H4 (cell line): ENCODE data around the gene KRTAP10-6. TPM values are rescaled to one million over a fixed set of nuclear protein-coding genes. Genes with fewer than 3 reads are reported as not detected.
"Not testable (repeated sequence)": the region's sequence is repeated elsewhere in the genome, so short reads cannot be mapped to it uniquely, and the experiment has no call there.

Source experiments
- DNase-seq: peaks from one replicate; pipeline ENCODE4 v3.0.0-alpha.2; 2015; ENCODE audit warnings: low spot score
- total RNA-seq: library from RNA; depleted of rRNA; stranded (reverse); fragments of >200 nt; shearing (Covaris generic); gene quantifications from 2 replicates; pipeline ENCODE4 v1.2.3, GENCODE V29; 2014; rRNA removed

KRTAP10-6 gene
- total RNA-seq: not detected in 2 replicates

GRCh38 chr21:44592446-44593311, at the start of gene KRTAP10-6:
TSS of gene KRTAP10-6 (minus strand) at chr21:44592505. CDS start at chr21:44592484, 21 bp downstream.
- DNase-seq: no peak

DNA sequence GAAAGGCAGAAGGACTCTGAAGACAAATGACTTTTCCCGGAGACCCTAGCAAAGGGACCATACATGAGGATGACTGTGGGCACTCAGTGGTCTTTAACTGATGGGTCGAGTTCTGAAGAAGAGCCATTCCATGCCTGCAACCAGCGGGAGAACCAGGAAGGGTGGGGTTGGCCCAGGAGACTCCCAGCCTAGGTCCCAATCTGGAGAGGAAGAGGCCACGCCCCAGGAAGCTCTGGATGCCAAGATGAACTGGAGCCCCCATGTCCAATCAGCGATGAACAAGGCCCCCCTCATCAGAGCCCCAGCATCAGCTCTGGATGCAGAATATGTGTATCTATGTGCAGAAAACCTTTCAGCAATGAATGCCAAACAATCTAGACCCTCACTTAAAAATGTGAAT, 48.5 kb upstream of the KRTAP10-6 start:
- DNase-seq: no peak

DNA sequence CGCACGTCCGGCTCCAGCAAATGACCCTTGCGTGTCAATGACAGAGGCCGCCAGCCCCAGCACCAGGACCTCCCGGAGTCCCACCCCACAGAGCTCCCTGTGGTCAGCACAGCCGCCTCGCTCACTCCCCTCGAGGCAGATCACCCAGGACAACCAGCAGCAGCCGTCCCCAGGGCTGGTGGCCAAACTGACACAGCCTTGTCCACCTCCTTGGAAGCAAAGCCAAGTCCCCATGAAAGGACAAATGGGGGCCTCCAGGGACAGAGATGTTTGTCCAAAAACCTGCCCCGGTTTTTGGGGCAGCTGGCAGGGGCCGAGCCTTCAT, 47.0 kb upstream of the KRTAP10-6 start:
- no peak for DNase-seq

GRCh38 chr21:44638506-44639330, 46.4 kb upstream of the KRTAP10-6 start:
- not testable (repeated sequence) for DNase-seq

- DNase-seq: not testable (repeated sequence)
These were observed 45.6 kb upstream of the KRTAP10-6 start for GRCh38 chr21:44637851-44638348.

DNA sequence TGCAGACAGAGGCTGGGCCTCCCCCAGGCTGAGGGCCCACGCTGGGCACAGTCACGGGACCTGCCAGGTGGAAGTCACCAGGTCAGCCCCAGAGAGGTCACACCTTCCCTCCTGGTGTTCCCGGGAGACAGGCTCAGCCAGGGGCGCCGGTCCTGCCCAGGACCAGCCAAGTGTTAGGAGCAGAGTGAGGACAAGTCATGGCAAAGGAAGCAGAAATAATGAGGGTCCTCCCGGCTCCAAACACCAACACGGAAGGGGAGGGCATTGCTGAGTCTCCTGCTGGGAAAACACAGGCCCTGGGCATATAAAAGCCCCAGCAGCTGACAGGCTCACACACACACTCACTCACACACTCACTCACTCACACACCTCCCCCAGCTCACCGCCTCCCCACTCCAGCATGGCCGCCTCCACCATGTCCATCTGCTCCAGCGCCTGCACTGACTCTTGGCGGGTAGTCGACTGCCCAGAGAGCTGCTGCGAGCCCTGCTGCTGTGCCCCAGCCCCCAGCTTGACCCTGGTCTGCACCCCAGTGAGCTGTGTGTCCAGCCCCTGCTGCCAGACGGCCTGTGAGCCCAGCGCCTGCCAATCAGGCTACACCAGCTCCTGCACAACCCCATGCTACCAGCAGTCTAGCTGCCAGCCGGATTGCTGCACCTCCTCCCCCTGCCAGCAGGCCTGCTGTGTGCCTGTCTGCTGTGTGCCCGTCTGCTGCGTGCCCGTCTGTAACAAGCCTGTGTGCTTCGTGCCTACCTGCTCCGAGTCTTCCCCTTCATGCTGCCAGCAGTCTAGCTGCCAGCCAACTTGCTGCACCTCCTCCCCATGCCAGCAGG, 44.9 kb upstream of the KRTAP10-6 start, which contains the start of gene KRTAP10-10:
KRTAP10-10 (plus strand) TSS at position 339 of the 833 bp plus-strand sequence; CDS start at position 401, 62 bp downstream.
- DNase-seq: no peak

DNA sequence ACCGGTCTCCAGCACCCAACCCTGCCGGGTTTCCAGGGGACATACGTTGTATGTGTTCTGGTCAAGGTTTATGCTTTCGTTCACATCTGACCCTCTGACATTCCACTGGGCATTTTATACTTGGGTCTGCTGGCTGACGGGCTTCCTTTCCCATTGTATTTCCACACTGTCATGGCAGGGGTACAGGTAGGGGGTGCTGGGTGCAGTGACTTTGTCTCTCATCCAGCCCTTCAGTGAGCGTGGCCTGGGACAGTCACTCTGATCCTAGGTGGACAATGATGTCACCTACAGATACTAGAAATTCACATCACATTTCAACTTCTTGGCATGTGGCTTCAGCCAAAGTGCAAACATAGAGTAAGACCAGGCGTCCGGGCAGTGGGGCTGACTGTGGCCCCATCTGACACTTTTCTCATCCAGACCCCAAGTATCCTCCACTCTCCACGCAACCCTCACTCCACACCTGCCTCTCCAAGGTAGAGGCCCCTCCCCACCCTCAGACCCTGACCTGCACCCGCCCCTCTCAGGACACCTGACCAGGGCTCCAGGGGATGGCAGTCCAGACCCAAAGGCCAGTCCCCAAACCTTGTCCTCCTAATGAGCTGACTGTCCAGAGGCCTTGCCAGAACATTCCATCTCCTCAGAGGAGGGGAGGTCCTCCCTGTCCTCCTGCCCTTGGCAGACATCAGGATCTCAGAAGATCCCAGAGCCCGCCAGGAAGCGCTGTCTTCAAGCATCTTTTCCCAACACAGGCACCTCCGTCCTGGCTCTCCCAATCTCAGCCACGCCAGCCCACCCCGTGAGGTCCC, 44.1 kb upstream of the KRTAP10-6 start:
- DNase-seq: no peak

GRCh38 chr21:44632067-44632466, 39.8 kb upstream of the KRTAP10-6 start:
- no peak for DNase-seq

- no peak for DNase-seq
These were observed 38.1 kb upstream of the KRTAP10-6 start for GRCh38 chr21:44630440-44630839.

GRCh38 chr21:44628707-44629391, 36.5 kb upstream of the KRTAP10-6 start:
- DNase-seq: no peak

DNA sequence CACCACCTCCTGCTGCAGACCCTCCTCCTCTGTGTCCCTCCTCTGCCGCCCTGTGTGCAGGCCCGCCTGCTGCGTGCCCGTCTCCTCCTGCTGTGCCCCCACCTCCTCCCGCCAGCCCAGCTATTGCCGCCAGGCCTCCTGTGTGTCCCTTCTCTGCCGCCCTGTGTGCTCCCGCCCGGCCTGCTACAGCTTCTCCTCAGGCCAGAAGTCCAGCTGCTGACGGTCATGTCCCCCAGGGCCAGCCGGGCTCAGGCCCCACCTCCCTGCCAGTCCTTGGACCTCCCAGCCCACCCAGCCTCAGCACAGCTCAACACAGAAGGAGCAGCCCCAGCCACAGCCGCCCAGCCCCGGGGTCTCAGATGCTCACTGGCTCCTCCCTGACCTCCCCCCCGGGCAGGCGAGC, 35.5 kb upstream of the KRTAP10-6 start:
- DNase-seq: not testable (repeated sequence)

GRCh38 chr21:44627181-44627822, 35.0 kb upstream of the KRTAP10-6 start:
- not testable (repeated sequence) for DNase-seq

- no peak for DNase-seq
These were observed 34.4 kb upstream of the KRTAP10-6 start, which contains the start of gene KRTAP10-9 for GRCh38 chr21:44626673-44627143. TSS of gene KRTAP10-9 (plus strand) at chr21:44627093. CDS start at chr21:44627172, 79 bp downstream.

- no peak for DNase-seq
These were observed 34.0 kb upstream of the KRTAP10-6 start for GRCh38 chr21:44626262-44626661.

- no peak for DNase-seq
These were observed 33.5 kb upstream of the KRTAP10-6 start for GRCh38 chr21:44625756-44626155.

- no peak for DNase-seq
These were observed 31.3 kb upstream of the KRTAP10-6 start for GRCh38 chr21:44623575-44623974.

GRCh38 chr21:44619886-44620285, 27.6 kb upstream of the KRTAP10-6 start:
- no peak for DNase-seq

DNA sequence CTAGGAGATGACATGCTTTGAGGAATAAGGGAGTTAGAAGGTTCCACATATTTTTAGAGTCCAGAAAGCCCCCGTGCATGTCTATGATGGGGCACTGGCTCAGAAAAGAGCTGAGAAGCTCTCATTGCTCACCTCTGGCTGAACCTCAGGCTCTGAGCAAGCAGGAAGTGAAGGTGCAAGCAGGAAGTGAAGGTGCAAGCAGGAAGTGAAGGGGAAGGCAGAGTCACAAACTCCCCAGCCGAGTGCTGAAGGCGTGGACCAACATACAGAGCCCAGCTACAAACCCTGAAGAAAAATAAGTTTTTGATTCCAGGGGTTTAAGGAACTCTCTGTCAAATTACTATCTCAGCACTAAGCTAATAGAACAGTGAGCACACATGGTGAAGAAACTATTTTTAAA, 26.6 kb upstream of the KRTAP10-6 start:
- DNase-seq: no peak

- DNase-seq: no peak
These were observed 26.2 kb upstream of the KRTAP10-6 start for GRCh38 chr21:44618504-44618903.
